Nephron (organoid): ENCODE results near the gene MAN1A2.
"Not testable (repeated sequence)": the region's sequence is repeated elsewhere in the genome, so short reads cannot be mapped to it uniquely, and the experiment has no call there.

Experiments
- H3K27ac Mint-ChIP-seq, 3 experiments: 2 replicates each; pipeline ENCODE4 v1.8.0; 2020; ENCODE audit warnings: mixed read lengths in 3 of 3, mild to moderate bottlenecking in 2 of 3, moderate library complexity in 1 of 3
- H3K27me3 Mint-ChIP-seq: 2 replicates; pipeline ENCODE4 v1.8.0; 2021; ENCODE audit warnings: low read depth, mild to moderate bottlenecking, moderate library complexity, mixed read lengths
- H3K36me3 Mint-ChIP-seq: 2 replicates; pipeline ENCODE4 v1.8.0; 2020; ENCODE audit warnings: low read depth, mixed read lengths
- H3K4me1 Mint-ChIP-seq: 2 replicates; pipeline ENCODE4 v1.8.0; 2020; ENCODE audit warnings: mixed read lengths
- H3K4me3 Mint-ChIP-seq, 3 experiments: 2 replicates each; pipeline ENCODE4 v1.8.0; 2020; ENCODE audit warnings: mild to moderate bottlenecking in 3 of 3, mixed read lengths in 3 of 3, moderate library complexity in 2 of 3
- H3K9me3 Mint-ChIP-seq: 2 replicates; pipeline ENCODE4 v1.8.0; 2020; ENCODE audit warnings: mixed read lengths
- TF ChIP-seq, protein P1 (sequence below), 3 experiments: fragments of 200-600 bp; sonication (generic); IDR thresholded peaks; one replicate each; pipeline ENCODE4 v1.5.0; 2021; ENCODE audit warnings: antibody characterized with exemption in 3 of 3; ENCODE audit not compliant: unreplicated experiment in 3 of 3

Gene MAN1A2

DNA sequence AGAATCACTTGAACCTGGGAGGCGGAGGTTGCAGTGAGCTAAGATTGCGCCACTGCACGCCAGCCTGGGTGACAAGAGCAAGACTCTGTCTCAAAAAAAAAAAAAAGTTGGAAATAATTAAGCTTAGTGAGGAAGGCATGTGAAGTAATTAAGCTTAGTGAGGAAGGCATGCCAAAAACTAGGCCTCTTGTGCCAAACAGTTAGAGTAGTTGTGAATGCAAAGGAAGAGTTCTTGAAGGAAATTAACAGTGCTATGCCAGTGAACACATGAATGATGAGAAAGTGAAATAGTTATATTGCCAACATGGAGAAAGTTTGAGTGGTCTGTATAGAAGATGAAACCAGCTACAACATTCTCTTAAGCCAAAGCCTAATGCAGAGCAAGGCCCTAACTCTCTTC lies 85.0 kb downstream of the MAN1A2 start:
- no peak overlapping the region for H3K27ac Mint-ChIP-seq
- H3K27me3 Mint-ChIP-seq = no peaks in the 10 kb centered on the region
- TF ChIP-seq, protein P1, sequence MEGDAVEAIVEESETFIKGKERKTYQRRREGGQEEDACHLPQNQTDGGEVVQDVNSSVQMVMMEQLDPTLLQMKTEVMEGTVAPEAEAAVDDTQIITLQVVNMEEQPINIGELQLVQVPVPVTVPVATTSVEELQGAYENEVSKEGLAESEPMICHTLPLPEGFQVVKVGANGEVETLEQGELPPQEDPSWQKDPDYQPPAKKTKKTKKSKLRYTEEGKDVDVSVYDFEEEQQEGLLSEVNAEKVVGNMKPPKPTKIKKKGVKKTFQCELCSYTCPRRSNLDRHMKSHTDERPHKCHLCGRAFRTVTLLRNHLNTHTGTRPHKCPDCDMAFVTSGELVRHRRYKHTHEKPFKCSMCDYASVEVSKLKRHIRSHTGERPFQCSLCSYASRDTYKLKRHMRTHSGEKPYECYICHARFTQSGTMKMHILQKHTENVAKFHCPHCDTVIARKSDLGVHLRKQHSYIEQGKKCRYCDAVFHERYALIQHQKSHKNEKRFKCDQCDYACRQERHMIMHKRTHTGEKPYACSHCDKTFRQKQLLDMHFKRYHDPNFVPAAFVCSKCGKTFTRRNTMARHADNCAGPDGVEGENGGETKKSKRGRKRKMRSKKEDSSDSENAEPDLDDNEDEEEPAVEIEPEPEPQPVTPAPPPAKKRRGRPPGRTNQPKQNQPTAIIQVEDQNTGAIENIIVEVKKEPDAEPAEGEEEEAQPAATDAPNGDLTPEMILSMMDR (IDR thresholded peaks at IDR 0.05; ENCODE audit: unreplicated experiment in 3 of 3) = no peak
- H3K4me3 Mint-ChIP-seq = no peak overlapping the region
- peaks cover 25% of the 10 kb centered on the region for H3K9me3 Mint-ChIP-seq
- no peaks in the 10 kb centered on the region for H3K4me1 Mint-ChIP-seq
- H3K36me3 Mint-ChIP-seq = peaks cover 62% of the 10 kb centered on the region

- Mint-ChIP-seq H3K36me3 (peaks cover 45% of the 10 kb centered on the region), H3K27me3 (no peaks in the 10 kb centered on the region), H3K9me3 (peaks cover 11% of the 10 kb centered on the region), H3K27ac (no peak overlapping the region), H3K4me1 (no peaks in the 10 kb centered on the region), H3K4me3 (no peak overlapping the region)
- TF ChIP-seq, protein P1 (IDR thresholded peaks at IDR 0.05; ENCODE audit: unreplicated experiment in 3 of 3) = no peak
Observed at GRCh38 chr1:117453958-117454357, 86.7 kb downstream of the MAN1A2 start.

GRCh38 chr1:117458410-117458809 lies 91.2 kb downstream of the MAN1A2 start:
- H3K4me3 Mint-ChIP-seq, H3K27me3 Mint-ChIP-seq, H3K27ac Mint-ChIP-seq, H3K4me1 Mint-ChIP-seq, H3K9me3 Mint-ChIP-seq: not testable (repeated sequence)
- H3K36me3 Mint-ChIP-seq = peaks cover 19% of the 10 kb centered on the region

DNA sequence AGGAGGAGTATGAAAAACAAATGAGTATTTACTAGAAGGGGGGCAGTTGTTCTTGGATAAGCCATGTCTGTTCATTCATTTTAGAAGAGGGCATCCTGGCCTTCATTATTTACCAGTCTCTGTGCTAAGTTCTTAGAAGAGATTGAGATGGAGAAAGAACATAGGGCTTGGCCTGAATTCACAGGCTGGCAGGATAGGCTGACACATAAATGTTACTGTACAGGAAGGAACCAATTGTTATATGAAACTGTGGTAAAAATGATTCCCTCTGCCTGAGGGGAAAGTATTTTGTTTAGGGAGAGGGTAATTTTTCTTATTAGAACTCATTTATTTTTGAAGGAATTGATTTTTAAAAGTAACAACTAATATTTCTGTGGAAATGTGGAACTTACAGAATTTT lies 99.5 kb downstream of the MAN1A2 start:
- H3K9me3 Mint-ChIP-seq = no peaks in the 10 kb centered on the region
- peaks cover 50% of the 10 kb centered on the region for H3K36me3 Mint-ChIP-seq
- no peak overlapping the region for H3K27ac Mint-ChIP-seq
- TF ChIP-seq, protein P1 (IDR thresholded peaks at IDR 0.05; ENCODE audit: unreplicated experiment in 3 of 3) = no peak
- no peaks in the 10 kb centered on the region for H3K27me3 Mint-ChIP-seq
- H3K4me3 Mint-ChIP-seq = no peak overlapping the region
- H3K4me1 Mint-ChIP-seq = no peaks in the 10 kb centered on the region

GRCh38 chr1:117467336-117467735 lies 100.1 kb downstream of the MAN1A2 start:
- TF ChIP-seq, protein P1 (IDR thresholded peaks at IDR 0.05; ENCODE audit: unreplicated experiment in 3 of 3) = no peak
- no peaks in the 10 kb centered on the region for H3K9me3 Mint-ChIP-seq
- H3K27me3 Mint-ChIP-seq = no peaks in the 10 kb centered on the region
- H3K27ac Mint-ChIP-seq = no peak overlapping the region
- H3K36me3 Mint-ChIP-seq = peaks cover 48% of the 10 kb centered on the region
- H3K4me3 Mint-ChIP-seq = no peak overlapping the region
- no peaks in the 10 kb centered on the region for H3K4me1 Mint-ChIP-seq

- H3K4me1 Mint-ChIP-seq = no peaks in the 10 kb centered on the region
- H3K4me3 Mint-ChIP-seq = no peak overlapping the region
- no peaks in the 10 kb centered on the region for H3K27me3 Mint-ChIP-seq
- TF ChIP-seq, protein P1 (IDR thresholded peaks at IDR 0.05; ENCODE audit: unreplicated experiment in 3 of 3) = no peak
- H3K9me3 Mint-ChIP-seq = peaks cover 12% of the 10 kb centered on the region
- peaks cover 53% of the 10 kb centered on the region for H3K36me3 Mint-ChIP-seq
- H3K27ac Mint-ChIP-seq = no peak overlapping the region
Observed at GRCh38 chr1:117473063-117473462, 105.8 kb downstream of the MAN1A2 start.

DNA sequence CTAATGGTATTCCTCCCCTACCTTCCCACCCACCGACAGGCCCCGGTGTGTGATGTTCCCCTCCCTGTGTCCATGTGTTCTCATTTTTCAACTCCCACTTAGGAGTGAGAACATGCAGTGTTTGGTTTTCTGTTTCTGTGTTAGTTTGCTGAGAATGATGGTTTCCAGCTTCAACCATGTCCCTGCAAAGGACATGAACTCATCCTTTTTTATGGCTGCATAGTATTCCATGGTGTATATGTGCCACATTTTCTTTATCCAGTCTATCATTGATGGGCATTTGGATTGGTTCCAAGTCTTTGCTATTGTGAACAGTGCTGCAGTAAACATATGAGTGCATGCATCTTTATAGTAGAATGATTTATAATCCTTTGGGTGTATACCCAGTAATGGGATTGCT lies 108.2 kb downstream of the MAN1A2 start:
- H3K27ac Mint-ChIP-seq, H3K4me3 Mint-ChIP-seq, H3K4me1 Mint-ChIP-seq, H3K27me3 Mint-ChIP-seq: not testable (repeated sequence)
- Mint-ChIP-seq H3K9me3 (peaks cover 17% of the 10 kb centered on the region), H3K36me3 (peaks cover 61% of the 10 kb centered on the region)
